Calu3 (cell line): ENCODE data around the gene SRI. TPM values are rescaled to one million over a fixed set of nuclear protein-coding genes. Genes with fewer than 3 reads are reported as not detected.
"Not testable (repeated sequence)": the region's sequence is repeated elsewhere in the genome, so short reads cannot be mapped to it uniquely, and the experiment has no call there.

ENCODE experiments used
- BruUV-seq: library from RNA; stranded (reverse); fragments of 400-500 nt; replicated peaks from 2 replicates; lab custom pipeline; 2021; lab: Mats Ljungman, UMichigan
- CTCF ChIA-PET: fragments of 300-600 bp; sonication (Branson Sonifier 250); formaldehyde crosslinking; loops from one replicate; lab custom pipeline; 2022; ENCODE audit warnings: antibody characterized with exemption; lab: Charles Lee
- DNase-seq: peaks from one replicate; pipeline ENCODE4 v3.0.0; 2022
- H3K27ac Mint-ChIP-seq: one replicate; pipeline ENCODE4 v1.8.0; 2022; ENCODE audit warnings: mixed read lengths; ENCODE audit not compliant: unreplicated experiment
- H3K27me3 Mint-ChIP-seq: one replicate; pipeline ENCODE4 v1.8.0; 2022; ENCODE audit warnings: mixed read lengths; ENCODE audit not compliant: unreplicated experiment
- H3K36me3 Mint-ChIP-seq: one replicate; pipeline ENCODE4 v1.8.0; 2022; ENCODE audit warnings: mild to moderate bottlenecking, moderate library complexity, mixed read lengths; ENCODE audit not compliant: insufficient read depth, unreplicated experiment
- H3K4me1 Mint-ChIP-seq: one replicate; pipeline ENCODE4 v1.8.0; 2022; ENCODE audit warnings: mild to moderate bottlenecking, low read depth, mixed read lengths; ENCODE audit not compliant: unreplicated experiment
- H3K4me3 Mint-ChIP-seq: one replicate; pipeline ENCODE4 v1.8.0; 2022; ENCODE audit warnings: mild to moderate bottlenecking, low read depth, moderate library complexity, mixed read lengths; ENCODE audit not compliant: unreplicated experiment
- H3K9me3 Mint-ChIP-seq: one replicate; pipeline ENCODE4 v1.8.0; 2022; ENCODE audit warnings: low read depth, mixed read lengths; ENCODE audit not compliant: unreplicated experiment
- CTCF ChIP-seq: fragments of 200-600 bp; IDR thresholded peaks from one replicate; pipeline ENCODE4 v1.8.0; 2022; ENCODE audit warnings: antibody characterized with exemption; ENCODE audit not compliant: unreplicated experiment
- intact Hi-C: fragments of 100-400 bp; cut with micrococcal nuclease; formaldehyde crosslinking; loops from one replicate; pipeline ENCODE4 v1.10.0; 2022; ENCODE audit not compliant: unreplicated experiment
- total RNA-seq: library from RNA; stranded (reverse); gene quantifications from 2 replicates; pipeline ENCODE4 v1.2.3, GENCODE V29; 2022

Gene SRI
- total RNA-seq, 1 experiment from 2014 or later, result 173 TPM

- Mint-ChIP-seq H3K36me3 (no peaks in the 10 kb centered on the region), H3K27ac (no peak overlapping the region), H3K4me3 (no peak overlapping the region), H3K9me3 (peaks cover 4% of the 10 kb centered on the region), H3K27me3 (no peaks in the 10 kb centered on the region), H3K4me1 (no peaks in the 10 kb centered on the region)
- TF ChIP-seq CTCF, result no peak
- CTCF ChIA-PET, result no interaction called here
- no TSS peak for BruUV-seq
- intact Hi-C loops, result no loop called here
- DNase-seq, result no peak
Measured at GRCh38 chr7:88267421-88267820, 47.6 kb upstream of the SRI start.

GRCh38 chr7:88264987-88265386, 45.1 kb upstream of the SRI start:
- H3K27me3 Mint-ChIP-seq, BruUV-seq, H3K4me3 Mint-ChIP-seq, H3K36me3 Mint-ChIP-seq, H3K9me3 Mint-ChIP-seq, intact Hi-C loops, DNase-seq, H3K4me1 Mint-ChIP-seq, H3K27ac Mint-ChIP-seq: not testable (repeated sequence)
- CTCF ChIA-PET, result interaction anchor here (0.6 kb wide), 1 partner anchor 80 kb away, joined by 3 read pairs; no protein-coding TSS in a partner anchor

GRCh38 chr7:88262562-88262961, 42.7 kb upstream of the SRI start:
- no peak for TF ChIP-seq CTCF
- Mint-ChIP-seq H3K4me3 (no peak overlapping the region), H3K27ac (no peak overlapping the region), H3K27me3 (no peaks in the 10 kb centered on the region), H3K36me3 (no peaks in the 10 kb centered on the region), H3K4me1 (peaks cover 21% of the 10 kb centered on the region), H3K9me3 (peaks cover 10% of the 10 kb centered on the region)
- intact Hi-C loops, result no loop called here
- DNase-seq, result no peak
- CTCF ChIA-PET, result interaction anchor here (0.6 kb wide), 1 partner anchor 23 kb away, joined by 4 read pairs; no protein-coding TSS in a partner anchor
- no TSS peak for BruUV-seq

GRCh38 chr7:88260719-88261118, 40.9 kb upstream of the SRI start:
- no peak for DNase-seq
- no peaks in the 10 kb centered on the region for H3K27me3 Mint-ChIP-seq
- no peak for TF ChIP-seq CTCF
- no peak overlapping the region for H3K4me3 Mint-ChIP-seq
- BruUV-seq, result no TSS peak
- peaks cover 28% of the 10 kb centered on the region for H3K4me1 Mint-ChIP-seq
- H3K36me3 Mint-ChIP-seq, result no peaks in the 10 kb centered on the region
- CTCF ChIA-PET, result no interaction called here
- intact Hi-C loops, result no loop called here
- peaks cover 10% of the 10 kb centered on the region for H3K9me3 Mint-ChIP-seq
- no peak overlapping the region for H3K27ac Mint-ChIP-seq

GRCh38 chr7:88259656-88260380, 40.0 kb upstream of the SRI start:
- Mint-ChIP-seq H3K4me3 (no peak overlapping the region), H3K27ac (no peak overlapping the region), H3K4me1 (peaks cover 35% of the 10 kb centered on the region), H3K27me3 (no peaks in the 10 kb centered on the region), H3K36me3 (no peaks in the 10 kb centered on the region), H3K9me3 (peaks cover 10% of the 10 kb centered on the region)
- no TSS peak for BruUV-seq
- intact Hi-C loops, result no loop called here
- no peak for DNase-seq
- CTCF ChIA-PET, result interaction anchor here (1.2 kb wide), 1 partner anchor 17 kb away, joined by 3 read pairs; no protein-coding TSS in a partner anchor
- TF ChIP-seq CTCF, result no peak

GRCh38 chr7:88258296-88258695, 38.5 kb upstream of the SRI start:
- CTCF ChIA-PET, result interaction anchor here (1.2 kb wide), 1 partner anchor 15 kb away, joined by 3 read pairs; no protein-coding TSS in a partner anchor
- Mint-ChIP-seq H3K27ac (peak overlapping the region; percentile 10), H3K4me1 (peaks cover 42% of the 10 kb centered on the region), H3K9me3 (peaks cover 15% of the 10 kb centered on the region)
- H3K27me3 Mint-ChIP-seq, BruUV-seq, intact Hi-C loops, H3K36me3 Mint-ChIP-seq, DNase-seq, H3K4me3 Mint-ChIP-seq: not testable (repeated sequence)
